NB4 (cell line): ENCODE measurements around the gene NEUROD4.

Experiments used
- CTCF ChIP-seq: IDR thresholded peaks from one replicate; pipeline ENCODE4 v1.5.1; 2012; ENCODE audit warnings: low read depth, low read length
- MYC ChIP-seq: IDR thresholded peaks from 2 replicates; pipeline ENCODE4 v1.6.1; 2011; ENCODE audit warnings: low read depth, low read length

GRCh38 chr12:55072083-55072482 lies 52.3 kb downstream of the NEUROD4 start:
- TF ChIP-seq CTCF (peak; percentile 73), MYC (no peak)
